K562 (cell line): Measurements from ENCODE around the gene PPP1R12B. TPM values are rescaled to one million over a fixed set of nuclear protein-coding genes. Genes with fewer than 3 reads are reported as not detected.
A peak's percentile ranks its signal among the peaks of the same experiment; 100 is the strongest.

Experiments
- ATAC-seq: fragments of 200-7000 bp; cut with Tn5 transposase; 3 replicates; pipeline ENCODE4 v1.9.1; 2020; ENCODE audit warnings: moderate library complexity
- BruUV-seq: library from RNA; stranded (reverse); fragments of 400-500 nt; replicated peaks from 2 replicates; lab custom pipeline; 2021; lab: Mats Ljungman, UMichigan
- CTCF ChIA-PET: fragments of 300-600 bp; formaldehyde crosslinking; extraction: SDS; loops from one replicate; lab custom pipeline; 2021; ENCODE audit warnings: low intra/inter-chr PET ratio; lab: Yijun Ruan, JAX
- POLR2A ChIA-PET: fragments of 300-600, 350-650 bp; sonication (Branson Sonifier 250); formaldehyde crosslinking; extraction: SDS; loops from one replicate; lab custom pipeline; 2021; ENCODE audit warnings: antibody characterized with exemption, inconsistent platforms; lab: Yijun Ruan, JAX
- DNase-seq, 4 experiments: peaks; one replicate each; pipeline versions ENCODE4 v3.0.0 to v3.0.0-alpha.2; 2011 to 2018; ENCODE audit warnings: low spot score in 3 of 4, mixed read lengths in 3 of 4; ENCODE audit errors: extremely low read depth in 1 of 4
- FAIRE-seq: peaks from 2 replicates; lab custom pipeline; 2011; peaks lifted over from hg19 to GRCh38; lab: Jason Lieb, UNC
- H2AFZ ChIP-seq: 2 replicates; pipeline ENCODE4 v1.6.0; 2011; ENCODE audit warnings: low read depth, low read length, control low read depth, inconsistent platforms
- H3K27ac ChIP-seq: fragments of 200-600 bp; 3 replicates; pipeline ENCODE4 v1.8.0; 2011; ENCODE audit warnings: low read depth, mild to moderate bottlenecking, control low read depth, inconsistent platforms, low read length, moderate library complexity, mixed read lengths; ENCODE audit errors: extremely low read depth
- H3K27me3 ChIP-seq, 2 experiments: fragments of 300-600 bp in 1 of 2; 2 replicates in 1 of 2; 3 replicates in 1 of 2; pipeline versions ENCODE4 v1.6.0 to v1.8.0; 2011; ENCODE audit warnings: inconsistent platforms in 2 of 2, low read length in 2 of 2, mild to moderate bottlenecking in 1 of 2, mixed read lengths in 1 of 2, moderate library complexity in 1 of 2; ENCODE audit not compliant: control insufficient read depth in 2 of 2, insufficient read depth in 2 of 2
- H3K36me3 ChIP-seq: fragments of 300-600 bp; 3 replicates; pipeline ENCODE4 v1.8.0; 2011; ENCODE audit warnings: mild to moderate bottlenecking, low read length, inconsistent platforms; ENCODE audit not compliant: control insufficient read depth, insufficient read depth
- H3K4me1 ChIP-seq, 2 experiments: fragments of 200-600 bp in 1 of 2; replicated peaks in 1 of 2; 2 replicates in 1 of 2; 3 replicates in 1 of 2; pipeline versions ENCODE4 v1.5.1 to v1.8.0; 2011; ENCODE audit warnings: inconsistent platforms in 2 of 2, low read length in 2 of 2, mild to moderate bottlenecking in 1 of 2, mixed read lengths in 1 of 2, moderate library complexity in 1 of 2; ENCODE audit not compliant: control insufficient read depth in 2 of 2, insufficient read depth in 2 of 2
- H3K4me2 ChIP-seq: 2 replicates; pipeline ENCODE4 v1.6.1; 2011; ENCODE audit warnings: low read length, control low read depth, inconsistent platforms, mixed read lengths; ENCODE audit not compliant: insufficient read depth
- H3K4me3 ChIP-seq: fragments of 200-600 bp; sonication (generic), shearing (Covaris generic); 2 replicates; pipeline ENCODE4 v1.5.1; 2016; ENCODE audit warnings: control low read depth, inconsistent platforms
- H3K79me2 ChIP-seq: fragments of 200-600 bp; 3 replicates; pipeline ENCODE4 v1.8.0; 2011; ENCODE audit warnings: low read length, inconsistent platforms; ENCODE audit not compliant: control insufficient read depth, insufficient read depth
- H3K9ac ChIP-seq, 2 experiments: 2 replicates each; pipeline versions ENCODE4 v1.6.0 to v1.6.1; 2011; ENCODE audit warnings: low read depth in 2 of 2, low read length in 2 of 2, control low read depth in 1 of 2, inconsistent platforms in 1 of 2, mild to moderate bottlenecking in 1 of 2, mixed read lengths in 1 of 2; ENCODE audit not compliant: insufficient read depth in 1 of 2
- H3K9me1 ChIP-seq: one replicate; pipeline ENCODE4 v1.6.0; 2011; ENCODE audit warnings: inconsistent platforms, mild to moderate bottlenecking, low read length, moderate library complexity; ENCODE audit not compliant: control insufficient read depth, insufficient read depth
- H3K9me3 ChIP-seq: replicated peaks from 2 replicates; pipeline ENCODE4 v1.5.1; 2011; ENCODE audit warnings: low read depth, low read length, inconsistent platforms; ENCODE audit not compliant: control insufficient read depth, insufficient read depth
- H4K20me1 ChIP-seq: replicated peaks from 2 replicates; pipeline ENCODE4 v1.6.1; 2011; ENCODE audit warnings: low read length, inconsistent platforms, mixed read lengths; ENCODE audit not compliant: control insufficient read depth, insufficient read depth
- CSDE1 ChIP-seq, 2 experiments: fragments of 450-650 bp; IDR thresholded peaks; 2 replicates each; pipeline ENCODE4 v1.6.1; 2016; ENCODE audit warnings: mild to moderate bottlenecking in 1 of 2
- DDX20 ChIP-seq: fragments of 450-650 bp; IDR thresholded peaks from 2 replicates; pipeline ENCODE4 v1.6.1; 2016; ENCODE audit warnings: missing genetic modification characterization, low read depth, mild to moderate bottlenecking, missing compliant biosample characterization, moderate library complexity
- GATAD2B ChIP-seq: fragments of 450-650 bp; IDR thresholded peaks from 2 replicates; pipeline ENCODE4 v1.6.1; 2017; ENCODE audit warnings: mild to moderate bottlenecking, borderline replicate concordance
- HDAC2 ChIP-seq: fragments of 450-650 bp; IDR thresholded peaks from 2 replicates; pipeline ENCODE4 v1.6.1; 2016; ENCODE audit warnings: mild to moderate bottlenecking
- L3MBTL2 ChIP-seq: fragments of 450-650 bp; IDR thresholded peaks from 2 replicates; pipeline ENCODE4 v1.6.1; 2016; ENCODE audit warnings: mild to moderate bottlenecking, moderate library complexity
- NR2C2 ChIP-seq, 2 experiments: fragments of 200-800 bp in 1 of 2; sonication (Bioruptor generic) in 1 of 2; sonication (generic) in 1 of 2; formaldehyde crosslinking in 1 of 2; IDR thresholded peaks; 2 replicates each; pipeline versions ENCODE4 v1.6.1 to v1.8.0; 2016 to 2022; ENCODE audit warnings: mild to moderate bottlenecking in 1 of 2, missing compliant biosample characterization in 1 of 2, missing genetic modification characterization in 1 of 2, missing genetic modification reagents in 1 of 2
- NUFIP1 ChIP-seq: fragments of 450-650 bp; IDR thresholded peaks from 2 replicates; pipeline ENCODE4 v1.6.1; 2018; ENCODE audit not compliant: partially characterized antibody
- PRPF4 ChIP-seq: fragments of 200-400 bp; formaldehyde crosslinking; IDR thresholded peaks from one replicate; pipeline ENCODE4 v1.6.1; 2017; ENCODE audit warnings: low read length, low read depth, mild to moderate bottlenecking; ENCODE audit not compliant: insufficient read depth, poor library complexity, severe bottlenecking
- SMARCA4 ChIP-seq: fragments of 450-650 bp; IDR thresholded peaks from 2 replicates; pipeline ENCODE4 v1.6.1; 2016
- TEAD1 ChIP-seq, 2 experiments: fragments of 450-650 bp in 1 of 2; sonication (generic) in 1 of 2; formaldehyde crosslinking; IDR thresholded peaks; 2 replicates each; pipeline versions ENCODE4 v1.4.0 to v1.8.0; 2020 to 2022; ENCODE audit warnings: mild to moderate bottlenecking in 2 of 2, missing genetic modification reagents in 1 of 2
- TOE1 ChIP-seq, 2 experiments: fragments of 450-650 bp in 1 of 2; sonication (generic) in 1 of 2; formaldehyde crosslinking in 1 of 2; IDR thresholded peaks; 2 replicates each; pipeline versions ENCODE4 v1.7.1 to v1.8.0; 2016 to 2022; ENCODE audit warnings: borderline replicate concordance in 2 of 2, mild to moderate bottlenecking in 2 of 2, antibody characterized with exemption in 1 of 2, inconsistent platforms in 1 of 2, low read depth in 1 of 2, missing genetic modification reagents in 1 of 2, moderate library complexity in 1 of 2
- ZBTB7A ChIP-seq: IDR thresholded peaks from 2 replicates; pipeline ENCODE4 v1.6.1; 2011; ENCODE audit warnings: low read depth, mild to moderate bottlenecking, low read length, moderate library complexity, borderline replicate concordance; ENCODE audit not compliant: control insufficient read depth
- ZNF766 ChIP-seq: fragments of 200-800 bp; sonication (Bioruptor generic); conservative IDR thresholded peaks from 2 replicates; pipeline ENCODE4 v1.6.1; 2016; ENCODE audit warnings: missing genetic modification characterization, missing compliant biosample characterization
- WGBS: fragments of 100-300 bp; shearing (Covaris generic); methylation state at CpG from one replicate; pipeline ENCODE4 v1.1.6; 2016; ENCODE audit warnings: low coverage, mixed read lengths; ENCODE audit not compliant: insufficient coverage; ENCODE audit errors: missing lambda C conversion rate; 5-methylcytosine and 5-hydroxymethylcytosine counted together
- in situ Hi-C: fragments of 300-500 bp; cut with MboI; formaldehyde crosslinking; loops from 4 replicates; pipeline ENCODE4 v1.15.0; 2018; ENCODE audit warnings: inconsistent platforms, mixed read lengths
- intact Hi-C: fragments of 100-400 bp; cut with micrococcal nuclease; formaldehyde crosslinking; loops from 2 replicates; pipeline ENCODE4 v1.14.2; 2022
- polyA plus RNA-seq, 8 experiments: library from polyadenylated mRNA; depleted of rRNA in 4 of 8; stranded (reverse) in 5 of 8; unstranded in 3 of 8; fragments of >200 nt; fragmentation: Nextera tagmentation in 2 of 8; fragmentation: Illumina TruSeq in 1 of 8; extraction: Ambion mirVana in 2 of 8; extraction: Trizol in 1 of 8; gene quantifications; 2 replicates each; pipeline versions ENCODE4 v1.2.1 to v1.2.3, GENCODE V29; 2011 to 2014; ENCODE audit warnings: inconsistent platforms in 1 of 8, missing spikeins in 1 of 8
- total RNA-seq, 7 experiments: library from RNA; depleted of rRNA in 6 of 7; stranded (reverse); fragments of >200 nt in 6 of 7; fragmentation: Illumina TruSeq in 2 of 7; extraction: Trizol in 2 of 7; gene quantifications; 2 replicates each; pipeline versions ENCODE4 v1.2.1 to v1.2.3, GENCODE V29; 2011 to 2021; ENCODE audit warnings: low replicate concordance in 1 of 7
- TF ChIP-seq, protein P1 (sequence below): sonication (generic); formaldehyde crosslinking; IDR thresholded peaks from 2 replicates; pipeline ENCODE4 v1.5.0; 2020; ENCODE audit warnings: missing genetic modification reagents
- TF ChIP-seq, protein P2 (sequence below): IDR thresholded peaks from 3 replicates; pipeline ENCODE4 v1.6.1; 2011; ENCODE audit warnings: borderline replicate concordance, mild to moderate bottlenecking; ENCODE audit not compliant: insufficient read length, insufficient read depth
- TF ChIP-seq, protein P3 (sequence below): fragments of 200-800 bp; sonication (Bioruptor generic); IDR thresholded peaks from 2 replicates; pipeline ENCODE4 v1.6.1; 2017; ENCODE audit warnings: missing genetic modification characterization, missing compliant biosample characterization

The PPP1R12B gene
- total and polyA plus RNA-seq, 9 of the 15 experiments (the other 6 are each of a cell fraction or from before 2014, with no cell fraction given) = 0.73 to 16.9 (median 13.6) TPM

DNA sequence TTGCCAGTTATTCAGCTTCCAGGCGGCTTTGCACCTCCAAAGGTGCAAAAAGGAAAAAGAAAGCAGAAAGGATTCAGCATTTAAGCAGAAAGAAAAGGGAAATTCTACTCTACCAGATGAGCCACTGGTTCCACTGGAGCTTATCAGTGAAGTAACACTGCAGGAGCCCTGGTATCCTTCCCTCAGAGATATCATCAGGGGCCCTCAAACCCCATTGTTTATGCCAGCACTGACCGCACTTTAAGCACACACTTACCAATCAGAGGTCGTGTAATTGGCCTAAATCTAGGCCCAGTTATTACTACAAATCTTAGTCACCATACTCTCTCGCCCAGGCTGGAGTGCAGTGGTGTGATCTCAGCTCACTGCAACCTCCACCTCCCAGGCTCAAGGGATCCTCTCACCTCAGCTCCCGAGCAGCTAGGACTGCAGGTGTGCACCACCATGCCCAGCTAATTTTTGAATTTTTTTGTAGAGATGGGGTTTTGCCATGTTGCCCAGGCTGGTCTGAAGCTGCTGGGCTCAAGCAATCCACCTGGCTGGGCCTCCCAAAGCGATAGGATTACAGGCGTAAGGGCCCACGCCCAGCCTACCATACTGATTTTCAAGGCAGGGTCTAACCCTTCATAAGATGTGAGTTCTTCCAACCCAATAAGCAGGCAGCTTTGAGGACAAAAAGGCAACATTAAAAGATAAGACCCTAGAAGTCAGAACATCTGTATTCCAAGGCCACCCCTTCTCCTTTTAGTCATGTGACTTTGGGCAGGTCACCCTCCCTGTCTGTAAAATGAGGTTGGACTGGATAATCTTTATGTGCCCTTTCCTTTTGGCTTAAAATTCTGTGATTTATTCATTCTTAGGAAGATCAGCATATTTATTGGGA, 236.4 kb downstream of the PPP1R12B start:
- ChIA-PET CTCF (no interaction called here), POLR2A (interaction anchor here (0.8 to 2.8 kb wide), 6 partner anchors 9 to 1206 kb away, joined by 3 to 13 read pairs (median 4); no protein-coding TSS in a partner anchor)
- H3K36me3 ChIP-seq = peaks cover 14% of the 10 kb centered on the region; the same call in 1 of the 3 replicates
- FAIRE-seq (no peak), ATAC-seq (peak; percentile 55; the same call in 2 of the 3 replicates), DNase-seq (peak in 3 of 4 experiments; percentile 33 to 57 (median 50))
- WGBS = 44% methylated on average over 8 of the region's 8 CpGs
- no TSS peak for BruUV-seq
- in situ Hi-C loops (no loop called here), intact Hi-C loops (no loop called here)
- H4K20me1 ChIP-seq = 0 out of 2 replicates have a peak, but pooled peaks cover 4% of the 10 kb centered on the region
- H3K9me3 ChIP-seq = no peaks in the 10 kb centered on the region
- H3K4me1 ChIP-seq = peaks cover 6 to 24% of the 10 kb centered on the region in 2 experiments; a peak in 4 of 5 replicates
- no peak overlapping the region for H3K4me3 ChIP-seq
- H2AFZ ChIP-seq = no peak overlapping the region
- no peak overlapping the region for H3K27ac ChIP-seq
- H3K9ac ChIP-seq = no peak overlapping the region
- no peaks in the 10 kb centered on the region for H3K9me1 ChIP-seq
- H3K79me2 ChIP-seq = no peaks in the 10 kb centered on the region
- H3K27me3 ChIP-seq = no peaks in the 10 kb centered on the region
- H3K4me2 ChIP-seq = no peak overlapping the region
- no peak for TF ChIP-seq GATAD2B
- TF ChIP-seq TEAD1 (CRISPR knock-in tag; IDR thresholded peaks at IDR 0.05) = peak in 1 of 2 experiments; percentile 55; a peak in 1 of 4 replicates
- no peak for TF ChIP-seq ZBTB7A
- TF ChIP-seq, protein P1, sequence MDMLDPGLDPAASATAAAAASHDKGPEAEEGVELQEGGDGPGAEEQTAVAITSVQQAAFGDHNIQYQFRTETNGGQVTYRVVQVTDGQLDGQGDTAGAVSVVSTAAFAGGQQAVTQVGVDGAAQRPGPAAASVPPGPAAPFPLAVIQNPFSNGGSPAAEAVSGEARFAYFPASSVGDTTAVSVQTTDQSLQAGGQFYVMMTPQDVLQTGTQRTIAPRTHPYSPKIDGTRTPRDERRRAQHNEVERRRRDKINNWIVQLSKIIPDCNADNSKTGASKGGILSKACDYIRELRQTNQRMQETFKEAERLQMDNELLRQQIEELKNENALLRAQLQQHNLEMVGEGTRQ (CRISPR knock-in tag) = no peak
- peak; percentile 38; the same call in 1 of the 2 replicates for TF ChIP-seq HDAC2
- no peak for TF ChIP-seq CSDE1 (IDR thresholded peaks at IDR 0.05)
- no peak for TF ChIP-seq PRPF4
- TF ChIP-seq SMARCA4 = peak; percentile 46; the same call in 1 of the 2 replicates
- TF ChIP-seq NR2C2 (CRISPR knock-in tag; IDR thresholded peaks at IDR 0.05) = no peak
- TF ChIP-seq NR2C2 (tag; IDR thresholded peaks at IDR 0.05) = 0 out of 2 replicates have a peak, but pooled peaks have one; percentile 24
- TF ChIP-seq, protein P2, sequence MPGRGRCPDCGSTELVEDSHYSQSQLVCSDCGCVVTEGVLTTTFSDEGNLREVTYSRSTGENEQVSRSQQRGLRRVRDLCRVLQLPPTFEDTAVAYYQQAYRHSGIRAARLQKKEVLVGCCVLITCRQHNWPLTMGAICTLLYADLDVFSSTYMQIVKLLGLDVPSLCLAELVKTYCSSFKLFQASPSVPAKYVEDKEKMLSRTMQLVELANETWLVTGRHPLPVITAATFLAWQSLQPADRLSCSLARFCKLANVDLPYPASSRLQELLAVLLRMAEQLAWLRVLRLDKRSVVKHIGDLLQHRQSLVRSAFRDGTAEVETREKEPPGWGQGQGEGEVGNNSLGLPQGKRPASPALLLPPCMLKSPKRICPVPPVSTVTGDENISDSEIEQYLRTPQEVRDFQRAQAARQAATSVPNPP = no peak
- peak; percentile 31; the same call in 1 of the 2 replicates for TF ChIP-seq TOE1 (IDR thresholded peaks at IDR 0.05; ENCODE audit: borderline replicate concordance)
- TF ChIP-seq TOE1 (CRISPR knock-in tag; IDR thresholded peaks at IDR 0.05; ENCODE audit: borderline replicate concordance, low read depth) = no peak
- TF ChIP-seq, protein P3, sequence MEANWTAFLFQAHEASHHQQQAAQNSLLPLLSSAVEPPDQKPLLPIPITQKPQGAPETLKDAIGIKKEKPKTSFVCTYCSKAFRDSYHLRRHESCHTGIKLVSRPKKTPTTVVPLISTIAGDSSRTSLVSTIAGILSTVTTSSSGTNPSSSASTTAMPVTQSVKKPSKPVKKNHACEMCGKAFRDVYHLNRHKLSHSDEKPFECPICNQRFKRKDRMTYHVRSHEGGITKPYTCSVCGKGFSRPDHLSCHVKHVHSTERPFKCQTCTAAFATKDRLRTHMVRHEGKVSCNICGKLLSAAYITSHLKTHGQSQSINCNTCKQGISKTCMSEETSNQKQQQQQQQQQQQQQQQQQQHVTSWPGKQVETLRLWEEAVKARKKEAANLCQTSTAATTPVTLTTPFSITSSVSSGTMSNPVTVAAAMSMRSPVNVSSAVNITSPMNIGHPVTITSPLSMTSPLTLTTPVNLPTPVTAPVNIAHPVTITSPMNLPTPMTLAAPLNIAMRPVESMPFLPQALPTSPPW (CRISPR knock-in tag) = 0 out of 2 replicates have a peak, but pooled peaks have one; percentile 15
- TF ChIP-seq DDX20 (tag) = no peak
- TF ChIP-seq ZNF766 = peak; percentile 50; the same call in 1 of the 2 replicates
- TF ChIP-seq L3MBTL2 = peak; percentile 32; the same call in 1 of the 2 replicates
- TF ChIP-seq NUFIP1 = no peak
